ENCODE measurements around the gene CARD16. TPM values are rescaled to one million over a fixed set of nuclear protein-coding genes. Genes with fewer than 3 reads are reported as not detected.

The CARD16 gene
- total RNA-seq, 1 donor from 2014 or later: 33.1 TPM

DNA sequence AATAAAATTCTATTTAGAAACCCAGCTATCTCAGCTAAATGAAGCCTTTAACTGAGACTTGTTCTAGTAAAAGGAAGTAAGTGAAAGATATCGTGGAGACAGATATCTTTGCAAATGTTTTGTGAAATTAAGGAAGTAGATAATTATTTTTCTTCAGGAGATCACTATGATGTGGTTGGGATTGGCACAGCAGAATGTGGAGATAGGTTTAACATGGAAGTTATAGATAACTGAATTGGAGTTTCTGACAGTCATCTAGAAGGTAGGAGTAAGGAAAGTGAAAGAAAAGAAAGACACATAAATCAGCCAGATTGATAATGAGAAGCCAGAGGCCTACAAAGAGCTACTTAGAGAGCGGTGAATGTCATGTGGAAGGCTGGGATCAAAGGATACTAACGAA is 17.5 kb downstream of the CARD16 start:
- Mint-ChIP-seq H3K36me3 (ENCODE audit: low read depth) (peaks cover 68% of the 10 kb centered on the region), H3K4me3 (peak overlapping the region; percentile 3), H3K27me3 (no peaks in the 10 kb centered on the region), H3K27ac (peak overlapping the region; percentile 31), H3K9me3 (no peaks in the 10 kb centered on the region), H3K4me1 (peaks cover 42% of the 10 kb centered on the region)
- intact Hi-C loops (cut with micrococcal nuclease): no loop called here
- POLR2A ChIA-PET: no interaction called here
- CTCF ChIA-PET: no interaction called here
- TF ChIP-seq, protein P1, sequence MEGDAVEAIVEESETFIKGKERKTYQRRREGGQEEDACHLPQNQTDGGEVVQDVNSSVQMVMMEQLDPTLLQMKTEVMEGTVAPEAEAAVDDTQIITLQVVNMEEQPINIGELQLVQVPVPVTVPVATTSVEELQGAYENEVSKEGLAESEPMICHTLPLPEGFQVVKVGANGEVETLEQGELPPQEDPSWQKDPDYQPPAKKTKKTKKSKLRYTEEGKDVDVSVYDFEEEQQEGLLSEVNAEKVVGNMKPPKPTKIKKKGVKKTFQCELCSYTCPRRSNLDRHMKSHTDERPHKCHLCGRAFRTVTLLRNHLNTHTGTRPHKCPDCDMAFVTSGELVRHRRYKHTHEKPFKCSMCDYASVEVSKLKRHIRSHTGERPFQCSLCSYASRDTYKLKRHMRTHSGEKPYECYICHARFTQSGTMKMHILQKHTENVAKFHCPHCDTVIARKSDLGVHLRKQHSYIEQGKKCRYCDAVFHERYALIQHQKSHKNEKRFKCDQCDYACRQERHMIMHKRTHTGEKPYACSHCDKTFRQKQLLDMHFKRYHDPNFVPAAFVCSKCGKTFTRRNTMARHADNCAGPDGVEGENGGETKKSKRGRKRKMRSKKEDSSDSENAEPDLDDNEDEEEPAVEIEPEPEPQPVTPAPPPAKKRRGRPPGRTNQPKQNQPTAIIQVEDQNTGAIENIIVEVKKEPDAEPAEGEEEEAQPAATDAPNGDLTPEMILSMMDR (IDR thresholded peaks at IDR 0.05): no peak
- DNase-seq: no peak
- no peak for ATAC-seq (ENCODE audit: low read depth)

GRCh38 chr11:105024394-105024793 is 20.7 kb downstream of the CARD16 start:
- Mint-ChIP-seq H3K27ac (no peak overlapping the region), H3K27me3 (no peaks in the 10 kb centered on the region), H3K9me3 (no peaks in the 10 kb centered on the region), H3K4me3 (no peak overlapping the region), H3K36me3 (ENCODE audit: low read depth) (peaks cover 42% of the 10 kb centered on the region), H3K4me1 (peaks cover 38% of the 10 kb centered on the region)
- ATAC-seq (ENCODE audit: low read depth) (no peak), DNase-seq (no peak)
- POLR2A ChIA-PET: no interaction called here
- CTCF ChIA-PET: no interaction called here
- TF ChIP-seq, protein P1 (IDR thresholded peaks at IDR 0.05): no peak
- intact Hi-C loops (cut with micrococcal nuclease): no loop called here

DNA sequence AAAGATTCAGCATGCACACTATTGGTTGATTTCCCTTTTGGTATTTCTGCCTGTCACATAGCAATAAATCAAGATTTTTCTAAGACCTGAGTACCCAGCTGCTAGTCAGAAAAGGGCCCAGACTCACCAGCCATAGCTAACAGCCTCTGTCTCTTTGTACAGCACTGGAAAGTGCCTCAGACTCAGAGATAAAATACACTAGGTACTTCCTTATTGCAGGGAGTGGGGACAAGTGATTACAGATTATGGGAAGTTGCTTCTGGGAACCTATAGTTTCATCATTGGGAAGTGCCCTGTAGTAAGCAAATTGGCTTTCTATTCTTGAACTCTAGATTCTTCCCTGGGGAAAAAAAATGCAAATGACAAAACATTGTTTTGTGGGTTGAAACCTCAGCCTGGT is 22.1 kb downstream of the CARD16 start, which contains the start of gene CASP5:
CASP5 (minus strand) TSS at position 166 of the 400 bp plus-strand sequence; CDS start at position 134, 32 bp downstream.
- Mint-ChIP-seq H3K4me3 (peak within 1 kb of the TSS; percentile 8), H3K4me1 (peaks cover 32% of the 10 kb centered on the region), H3K9me3 (no peaks in the 10 kb centered on the region), H3K36me3 (ENCODE audit: low read depth) (peaks cover 30% of the 10 kb centered on the region), H3K27me3 (no peaks in the 10 kb centered on the region), H3K27ac (peak within 1 kb of the TSS; percentile 41)
- DNase-seq (no peak), ATAC-seq (ENCODE audit: low read depth) (peak; percentile 45)
- POLR2A ChIA-PET: no interaction called here
- intact Hi-C loops (cut with micrococcal nuclease): no loop called here
- CTCF ChIA-PET: no interaction called here
- TF ChIP-seq, protein P1 (IDR thresholded peaks at IDR 0.05): no peak

DNA sequence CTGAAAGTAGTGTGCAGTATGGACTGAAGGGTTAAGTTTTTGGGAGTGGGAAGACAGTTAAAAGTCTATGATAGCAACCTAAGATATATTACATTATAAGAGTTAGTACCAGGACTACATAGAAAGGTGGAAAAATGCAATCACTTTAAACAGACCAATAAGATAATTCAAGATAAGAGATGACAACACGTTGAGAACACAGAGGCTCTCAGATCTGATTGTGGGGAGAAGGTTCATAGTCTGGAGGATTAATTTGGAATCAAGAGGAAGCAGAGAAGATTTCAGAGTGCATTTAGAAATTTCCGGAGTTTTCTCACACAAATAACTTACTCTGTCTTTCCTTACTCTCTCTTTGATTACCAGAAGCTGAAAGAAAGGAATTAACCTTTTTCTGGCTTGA is 22.6 kb downstream of the CARD16 start:
- POLR2A ChIA-PET: no interaction called here
- Mint-ChIP-seq H3K36me3 (ENCODE audit: low read depth) (peaks cover 25% of the 10 kb centered on the region), H3K4me1 (peaks cover 28% of the 10 kb centered on the region), H3K9me3 (no peaks in the 10 kb centered on the region), H3K4me3 (no peak overlapping the region), H3K27me3 (no peaks in the 10 kb centered on the region), H3K27ac (peak overlapping the region; percentile 1)
- intact Hi-C loops (cut with micrococcal nuclease): no loop called here
- TF ChIP-seq, protein P1 (IDR thresholded peaks at IDR 0.05): no peak
- DNase-seq: no peak
- ATAC-seq (ENCODE audit: low read depth): no peak
- CTCF ChIA-PET: no interaction called here

- POLR2A ChIA-PET: no interaction called here
- H3K9me3 Mint-ChIP-seq: no peaks in the 10 kb centered on the region
- H3K4me1 Mint-ChIP-seq: no peaks in the 10 kb centered on the region
- no peaks in the 10 kb centered on the region for H3K27me3 Mint-ChIP-seq
- DNase-seq: no peak
- no peak overlapping the region for H3K27ac Mint-ChIP-seq
- TF ChIP-seq, protein P1 (IDR thresholded peaks at IDR 0.05): no peak
- CTCF ChIA-PET: no interaction called here
- intact Hi-C loops (cut with micrococcal nuclease): no loop called here
- no peak overlapping the region for H3K4me3 Mint-ChIP-seq
- H3K36me3 Mint-ChIP-seq (ENCODE audit: low read depth): no peaks in the 10 kb centered on the region
- no peak for ATAC-seq (ENCODE audit: low read depth)
Observed at GRCh38 chr11:105007463-105007862, 37.7 kb downstream of the CARD16 start.

All from activated B cell treated with CpG ODN at 0.5 μM for 24 hours (primary cell).